Measurements from ENCODE around the gene DNAJB8. TPM values are rescaled to one million over a fixed set of nuclear protein-coding genes. Genes with fewer than 3 reads are reported as not detected.

Gene DNAJB8
- total RNA-seq, 1 experiment from 2014 or later: not detected

- Mint-ChIP-seq H3K4me1 (ENCODE audit: low read depth, unreplicated experiment) (peaks cover 10% of the 10 kb centered on the region), H3K4me3 (ENCODE audit: unreplicated experiment) (no peak overlapping the region), H3K27me3 (ENCODE audit: insufficient read depth, unreplicated experiment) (no peaks in the 10 kb centered on the region), H3K36me3 (ENCODE audit: insufficient read depth, unreplicated experiment) (peaks cover 22% of the 10 kb centered on the region), H3K9me3 (ENCODE audit: unreplicated experiment) (no peaks in the 10 kb centered on the region), H3K27ac (ENCODE audit: unreplicated experiment) (no peak overlapping the region)
- no TSS peak for BruUV-seq (replicated peaks)
- DNase-seq: peak in 1 of 2 experiments; percentile 23
- peaks cover 8% of the 10 kb centered on the region for H3K4me1 ChIP-seq
- ChIA-PET CTCF (interaction anchor here (0.5 to 0.6 kb wide), 2 partner anchors 86 to 128 kb away, joined by 3 to 4 read pairs; no protein-coding TSS in a partner anchor), POLR2A (no interaction called here)
- H3K4me3 ChIP-seq (ENCODE audit: low read depth, low read length): no peak overlapping the region
- H3K36me3 ChIP-seq (ENCODE audit: control insufficient read depth, insufficient read depth, low read length): no peaks in the 10 kb centered on the region
- no peaks in the 10 kb centered on the region for H3K27me3 ChIP-seq (replicated peaks; ENCODE audit: control insufficient read depth, insufficient read depth, low read length)
- no peak for TF ChIP-seq CTCF (IDR thresholded peaks at IDR 0.05; ENCODE audit: insufficient read depth in 1 of 2, low read depth in 1 of 2, low read length in 1 of 2, severe bottlenecking in 1 of 2, unreplicated experiment in 1 of 2)
- intact Hi-C loops (cut with micrococcal nuclease; ENCODE audit: unreplicated experiment): no loop called here
- no peaks in the 10 kb centered on the region for H3K9me3 ChIP-seq
Measured at GRCh38 chr3:128490915-128491690, 24.4 kb upstream of the DNAJB8 start.

- H3K27me3 ChIP-seq (replicated peaks; ENCODE audit: control insufficient read depth, insufficient read depth, low read length): no peaks in the 10 kb centered on the region
- CTCF ChIA-PET: no interaction called here
Measured at GRCh38 chr3:128490650-128490914, 23.9 kb upstream of the DNAJB8 start.

More at GRCh38 chr3:128490650-128490914, 23.9 kb upstream of the DNAJB8 start:
- Histone ChIP-seq H3K36me3 (ENCODE audit: control insufficient read depth, insufficient read depth, low read length) (no peaks in the 10 kb centered on the region), H3K4me1 (peaks cover 8% of the 10 kb centered on the region), H3K4me3 (ENCODE audit: low read depth, low read length) (no peak overlapping the region), H3K9me3 (no peaks in the 10 kb centered on the region)
- no peaks in the 10 kb centered on the region for H3K9me3 Mint-ChIP-seq (ENCODE audit: unreplicated experiment)
- no peaks in the 10 kb centered on the region for H3K27me3 Mint-ChIP-seq (ENCODE audit: insufficient read depth, unreplicated experiment)
- peaks cover 17% of the 10 kb centered on the region for H3K36me3 Mint-ChIP-seq (ENCODE audit: insufficient read depth, unreplicated experiment)
- no peak overlapping the region for H3K4me3 Mint-ChIP-seq (ENCODE audit: unreplicated experiment)
- peaks cover 6% of the 10 kb centered on the region for H3K4me1 Mint-ChIP-seq (ENCODE audit: low read depth, unreplicated experiment)
- TF ChIP-seq CTCF (IDR thresholded peaks at IDR 0.05; ENCODE audit: insufficient read depth in 1 of 2, low read depth in 1 of 2, low read length in 1 of 2, severe bottlenecking in 1 of 2, unreplicated experiment in 1 of 2): no peak
- DNase-seq: no peak
- BruUV-seq (replicated peaks): no TSS peak
- H3K27ac Mint-ChIP-seq (ENCODE audit: unreplicated experiment): no peak overlapping the region
- POLR2A ChIA-PET: no interaction called here
- intact Hi-C loops (cut with micrococcal nuclease; ENCODE audit: unreplicated experiment): no loop called here

Measured in Caco-2 (cell line).